ENCODE measurements around the gene PSME1.

DNA sequence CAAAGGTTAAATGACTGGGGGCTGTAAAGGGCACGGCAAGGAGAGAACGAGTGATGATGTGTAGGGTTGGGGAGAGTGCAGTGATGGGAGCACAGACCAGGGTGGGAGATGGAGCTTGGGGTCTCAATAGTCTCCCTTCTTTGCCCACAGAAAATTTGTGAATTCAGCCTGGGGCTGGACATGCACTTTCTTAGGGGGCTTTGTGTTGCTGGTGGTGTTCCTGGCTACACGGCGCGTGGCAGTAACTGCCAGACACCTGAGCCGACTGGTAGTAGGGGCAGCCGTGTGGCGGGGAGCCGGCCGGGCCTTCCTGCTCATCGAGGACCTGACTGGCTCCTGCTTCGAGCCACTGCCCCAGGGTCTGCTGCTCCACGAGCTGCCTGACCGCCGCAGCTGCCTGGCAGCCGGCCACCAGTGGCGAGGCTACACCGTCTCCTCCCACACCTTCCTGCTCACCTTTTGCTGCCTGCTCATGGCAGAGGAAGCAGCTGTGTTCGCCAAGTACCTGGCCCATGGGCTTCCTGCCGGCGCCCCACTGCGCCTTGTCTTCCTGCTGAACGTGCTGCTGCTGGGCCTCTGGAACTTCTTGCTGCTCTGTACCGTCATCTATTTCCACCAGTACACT is 3.8 kb upstream of the PSME1 start:
- TF ChIP-seq POLR2A (IDR thresholded peaks at IDR 0.05): no peak
- TF ChIP-seq, protein P1, sequence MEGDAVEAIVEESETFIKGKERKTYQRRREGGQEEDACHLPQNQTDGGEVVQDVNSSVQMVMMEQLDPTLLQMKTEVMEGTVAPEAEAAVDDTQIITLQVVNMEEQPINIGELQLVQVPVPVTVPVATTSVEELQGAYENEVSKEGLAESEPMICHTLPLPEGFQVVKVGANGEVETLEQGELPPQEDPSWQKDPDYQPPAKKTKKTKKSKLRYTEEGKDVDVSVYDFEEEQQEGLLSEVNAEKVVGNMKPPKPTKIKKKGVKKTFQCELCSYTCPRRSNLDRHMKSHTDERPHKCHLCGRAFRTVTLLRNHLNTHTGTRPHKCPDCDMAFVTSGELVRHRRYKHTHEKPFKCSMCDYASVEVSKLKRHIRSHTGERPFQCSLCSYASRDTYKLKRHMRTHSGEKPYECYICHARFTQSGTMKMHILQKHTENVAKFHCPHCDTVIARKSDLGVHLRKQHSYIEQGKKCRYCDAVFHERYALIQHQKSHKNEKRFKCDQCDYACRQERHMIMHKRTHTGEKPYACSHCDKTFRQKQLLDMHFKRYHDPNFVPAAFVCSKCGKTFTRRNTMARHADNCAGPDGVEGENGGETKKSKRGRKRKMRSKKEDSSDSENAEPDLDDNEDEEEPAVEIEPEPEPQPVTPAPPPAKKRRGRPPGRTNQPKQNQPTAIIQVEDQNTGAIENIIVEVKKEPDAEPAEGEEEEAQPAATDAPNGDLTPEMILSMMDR (IDR thresholded peaks at IDR 0.05): no peak
